ENCODE results near the gene MRPL46. TPM values are rescaled to one million over a fixed set of nuclear protein-coding genes. Genes with fewer than 3 reads are reported as not detected.

MRPL46 gene
- total RNA-seq, 3 donors from 2014 or later, result 24.9 to 29.3 (median 27.7) TPM

- no peak for TF ChIP-seq CTCF (IDR thresholded peaks at IDR 0.05)
- H3K4me3 ChIP-seq, result no peak overlapping the region
- intact Hi-C loops (cut with DNase I, micrococcal nuclease), result no loop called here
- H3K36me3 ChIP-seq (ENCODE audit: low read depth), result no peaks in the 10 kb centered on the region
- no peaks in the 10 kb centered on the region for H3K9me3 ChIP-seq
- DNase-seq, result no peak
- H3K4me1 ChIP-seq (ENCODE audit: low read depth), result no peaks in the 10 kb centered on the region
- ATAC-seq, result no peak
Observed at GRCh38 chr15:88497109-88497765, 30.0 kb upstream of the MRPL46 start.

- intact Hi-C loops (cut with DNase I, micrococcal nuclease), result no loop called here
- ATAC-seq, result no peak
- no peak for TF ChIP-seq CTCF (IDR thresholded peaks at IDR 0.05)
- DNase-seq, result no peak
- Histone ChIP-seq H3K4me1 (ENCODE audit: low read depth) (no peaks in the 10 kb centered on the region), H3K9me3 (no peaks in the 10 kb centered on the region), H3K36me3 (ENCODE audit: low read depth) (no peaks in the 10 kb centered on the region), H3K4me3 (no peak overlapping the region)
Observed at GRCh38 chr15:88493844-88494243, 26.7 kb upstream of the MRPL46 start.

GRCh38 chr15:88491158-88491557, 24.0 kb upstream of the MRPL46 start:
- ATAC-seq (peak; percentile 59), DNase-seq (peak in 2 of 3 donors; percentile 31 to 50)
- Histone ChIP-seq H3K4me1 (ENCODE audit: low read depth) (no peaks in the 10 kb centered on the region), H3K4me3 (no peak overlapping the region), H3K36me3 (ENCODE audit: low read depth) (no peaks in the 10 kb centered on the region), H3K9me3 (no peaks in the 10 kb centered on the region)
- intact Hi-C loops (cut with DNase I, micrococcal nuclease), result no loop called here
- TF ChIP-seq CTCF (IDR thresholded peaks at IDR 0.05), result no peak

GRCh38 chr15:88490036-88490435, 22.8 kb upstream of the MRPL46 start:
- TF ChIP-seq CTCF (IDR thresholded peaks at IDR 0.05), result no peak
- intact Hi-C loops (cut with DNase I, micrococcal nuclease), result no loop called here
- no peaks in the 10 kb centered on the region for H3K4me1 ChIP-seq (ENCODE audit: low read depth)

GRCh38 chr15:88489321-88489720, 22.1 kb upstream of the MRPL46 start:
- intact Hi-C loops (cut with DNase I, micrococcal nuclease), result no loop called here
- DNase-seq (no peak), ATAC-seq (no peak)
- TF ChIP-seq CTCF (IDR thresholded peaks at IDR 0.05), result no peak
- Histone ChIP-seq H3K4me3 (no peak overlapping the region), H3K4me1 (ENCODE audit: low read depth) (no peaks in the 10 kb centered on the region), H3K9me3 (no peaks in the 10 kb centered on the region), H3K36me3 (ENCODE audit: low read depth) (no peaks in the 10 kb centered on the region)

More at GRCh38 chr15:88490036-88490435, 22.8 kb upstream of the MRPL46 start:
- no peak for ATAC-seq
- Histone ChIP-seq H3K36me3 (ENCODE audit: low read depth) (no peaks in the 10 kb centered on the region), H3K9me3 (no peaks in the 10 kb centered on the region), H3K4me3 (no peak overlapping the region)
- no peak for DNase-seq

Measured in mucosa of descending colon (tissue), 3 donors.